ENCODE measurements around the gene EAF1. TPM values are rescaled to one million over a fixed set of nuclear protein-coding genes. Genes with fewer than 3 reads are reported as not detected.
"Not testable (repeated sequence)": the region's sequence is repeated elsewhere in the genome, so short reads cannot be mapped to it uniquely, and the experiment has no call there.

The EAF1 gene
- polyA plus RNA-seq, 3 donors: 4.3 to 11.2 (median 7.5) TPM

GRCh38 chr3:15443826-15444524 is 16.6 kb downstream of the EAF1 start:
- 66 to 78% (median 74%) methylated on average over 4 of the region's 4 CpGs for WGBS, 3 donors

GRCh38 chr3:15449489-15450224 is 22.3 kb downstream of the EAF1 start:
- H3K27ac ChIP-seq (ENCODE audit: low read depth, low read length): no peak overlapping the region
- WGBS, 3 donors: 74 to 83% (median 77%) methylated on average over 3 of the region's 3 CpGs

More at GRCh38 chr3:15443826-15444524, 16.6 kb downstream of the EAF1 start:
- H3K27ac ChIP-seq (ENCODE audit: low read depth, low read length): no peak overlapping the region

GRCh38 chr3:15450438-15451215 is 23.2 kb downstream of the EAF1 start:
- H3K27ac ChIP-seq (ENCODE audit: low read depth, low read length): no peak overlapping the region
- 90 to 93% (median 93%) methylated on average over 12 of the region's 12 CpGs for WGBS, 3 donors

GRCh38 chr3:15451216-15452113 is 24.1 kb downstream of the EAF1 start:
- WGBS, 3 donors: 91 to 94% (median 92%) methylated on average over 18 of the region's 18 CpGs
- no peak overlapping the region for H3K27ac ChIP-seq (ENCODE audit: low read depth, low read length)

- H3K27ac ChIP-seq (ENCODE audit: low read depth, low read length): no peak overlapping the region
- WGBS, 3 donors: 85 to 89% (median 88%) methylated on average over 9 of the region's 9 CpGs
Observed at GRCh38 chr3:15452156-15452555, 24.8 kb downstream of the EAF1 start.

GRCh38 chr3:15452961-15453360 is 25.6 kb downstream of the EAF1 start:
- H3K27ac ChIP-seq (ENCODE audit: low read depth, low read length): no peak overlapping the region
- WGBS, 3 donors: 93 to 95% (median 95%) methylated on average over 5 of the region's 5 CpGs

- WGBS, 3 donors: 88 to 91% (median 89%) methylated on average over 8 of the region's 8 CpGs
- no peak overlapping the region for H3K27ac ChIP-seq (ENCODE audit: low read depth, low read length)
Observed at GRCh38 chr3:15453501-15453900, 26.1 kb downstream of the EAF1 start.

GRCh38 chr3:15453991-15454625 is 26.7 kb downstream of the EAF1 start:
- no peak overlapping the region for H3K27ac ChIP-seq (ENCODE audit: low read depth, low read length)
- 78 to 83% (median 83%) methylated on average over 9 of the region's 9 CpGs for WGBS, 3 donors

- H3K27ac ChIP-seq (ENCODE audit: low read depth, low read length): no peak overlapping the region
Observed at GRCh38 chr3:15454965-15455364, 27.6 kb downstream of the EAF1 start.

- 91 to 93% (median 92%) methylated on average over 7 of the region's 7 CpGs for WGBS, 3 donors
- no peak overlapping the region for H3K27ac ChIP-seq (ENCODE audit: low read depth, low read length)
Observed at GRCh38 chr3:15455756-15456155, 28.4 kb downstream of the EAF1 start.

GRCh38 chr3:15456321-15456720 is 28.9 kb downstream of the EAF1 start:
- no peak overlapping the region for H3K27ac ChIP-seq (ENCODE audit: low read depth, low read length)
- WGBS, 3 donors: 93 to 100% (median 95%) methylated on average over 2 of the region's 2 CpGs

GRCh38 chr3:15456915-15457314 is 29.5 kb downstream of the EAF1 start:
- not testable (repeated sequence) for H3K27ac ChIP-seq (ENCODE audit: low read depth, low read length)
- WGBS, 3 donors: 93 to 95% (median 95%) methylated on average over 10 of the region's 10 CpGs

- 85 to 90% (median 86%) methylated on average over 7 of the region's 7 CpGs for WGBS, 3 donors
- no peak overlapping the region for H3K27ac ChIP-seq (ENCODE audit: low read depth, low read length)
Observed at GRCh38 chr3:15458212-15458780, 30.9 kb downstream of the EAF1 start.

- 37 to 68% (median 44%) methylated on average over 4 of the region's 4 CpGs for WGBS, 3 donors
Observed at GRCh38 chr3:15460891-15461531, 33.6 kb downstream of the EAF1 start.

GRCh38 chr3:15462451-15462850 is 35.1 kb downstream of the EAF1 start:
- H3K27ac ChIP-seq (ENCODE audit: low read depth, low read length): no peak overlapping the region
- WGBS, 3 donors: 74 to 91% (median 80%) methylated on average over 5 of the region's 5 CpGs

More at GRCh38 chr3:15460891-15461531, 33.6 kb downstream of the EAF1 start:
- no peak overlapping the region for H3K27ac ChIP-seq (ENCODE audit: low read depth, low read length)

GRCh38 chr3:15465876-15466585 is 38.6 kb downstream of the EAF1 start:
- 88 to 97% (median 96%) methylated on average over 6 of the region's 6 CpGs for WGBS, 3 donors
- no peak overlapping the region for H3K27ac ChIP-seq (ENCODE audit: low read depth, low read length)
